K562 (cell line): Measurements from ENCODE around the gene PPP4R4.
"Not testable (repeated sequence)": the region's sequence is repeated elsewhere in the genome, so short reads cannot be mapped to it uniquely, and the experiment has no call there.

Source experiments
- CBX3 ChIP-seq, 2 experiments: IDR thresholded peaks; 1 replicate in 1 of 2; 2 replicates in 1 of 2; pipeline ENCODE4 v1.6.1; 2012; ENCODE audit warnings: inconsistent platforms in 2 of 2, low read length in 2 of 2, borderline replicate concordance in 1 of 2, control low read depth in 1 of 2
- CEBPB ChIP-seq: fragments of 450-650 bp; IDR thresholded peaks from 2 replicates; pipeline ENCODE4 v1.6.1; 2016; ENCODE audit warnings: missing genetic modification characterization, missing compliant biosample characterization
- CTCF ChIP-seq, 3 experiments: IDR thresholded peaks in 2 of 3; conservative IDR thresholded peaks in 1 of 3; 2 replicates each; pipeline ENCODE4 v1.5.1; 2011 to 2012; ENCODE audit warnings: low read length in 3 of 3, mild to moderate bottlenecking in 3 of 3, control low read depth in 2 of 3, improper control_type of control experiment in 1 of 3, inconsistent platforms in 1 of 3, low read depth in 1 of 3, mixed read lengths in 1 of 3, moderate library complexity in 1 of 3; ENCODE audit not compliant: insufficient read depth in 2 of 3
- EZH2 ChIP-seq: IDR thresholded peaks from 2 replicates; pipeline ENCODE4 v1.6.1; 2012; ENCODE audit warnings: low read depth, mild to moderate bottlenecking, inconsistent platforms, low read length, borderline replicate concordance
- FOS ChIP-seq: IDR thresholded peaks from 3 replicates; pipeline ENCODE4 v1.6.1; 2011; ENCODE audit not compliant: insufficient read length; ENCODE audit errors: extremely low read depth
- HDAC1 ChIP-seq, 2 experiments: fragments of 450-650 bp; IDR thresholded peaks; 2 replicates each; pipeline ENCODE4 v1.6.1; 2016 to 2017; ENCODE audit warnings: inconsistent platforms in 1 of 2, mild to moderate bottlenecking in 1 of 2, moderate library complexity in 1 of 2
- HDAC2 ChIP-seq: fragments of 450-650 bp; IDR thresholded peaks from 2 replicates; pipeline ENCODE4 v1.6.1; 2016; ENCODE audit warnings: mild to moderate bottlenecking
- MCM3 ChIP-seq: fragments of 450-650 bp; IDR thresholded peaks from 2 replicates; pipeline ENCODE4 v1.6.1; 2016
- MYNN ChIP-seq, 2 experiments: sonication (generic); formaldehyde crosslinking in 1 of 2; IDR thresholded peaks; 2 replicates each; pipeline versions ENCODE4 v1.5.0 to v1.6.1; 2016 to 2020; ENCODE audit warnings: antibody characterized with exemption in 1 of 2, missing genetic modification reagents in 1 of 2
- PML ChIP-seq: IDR thresholded peaks from 2 replicates; pipeline ENCODE4 v1.6.1; 2012; ENCODE audit warnings: low read length, inconsistent platforms
- POLR2AphosphoS5 ChIP-seq: IDR thresholded peaks from 2 replicates; pipeline ENCODE4 v1.6.1; 2011; ENCODE audit warnings: mild to moderate bottlenecking, low read depth, low read length, moderate library complexity; ENCODE audit not compliant: control insufficient read depth, insufficient read depth
- YY1 ChIP-seq, 3 experiments: IDR thresholded peaks; 2 replicates each; pipeline ENCODE4 v1.6.1; 2011; ENCODE audit warnings: low read length in 2 of 3, mild to moderate bottlenecking in 2 of 3, moderate library complexity in 2 of 3, borderline replicate concordance in 1 of 3, control low read depth in 1 of 3, low read depth in 1 of 3; ENCODE audit not compliant: insufficient read depth in 3 of 3, insufficient replicate concordance in 2 of 3, control insufficient read depth in 1 of 3, insufficient read length in 1 of 3; ENCODE audit errors: extremely low read depth in 1 of 3
- ZBTB2 ChIP-seq: fragments of 450-650 bp; IDR thresholded peaks from 2 replicates; pipeline ENCODE4 v1.6.1; 2016; ENCODE audit warnings: antibody characterized with exemption

GRCh38 chr14:94276898-94277561, 102.9 kb downstream of the PPP4R4 start:
- not testable (repeated sequence) for TF ChIP-seq POLR2AphosphoS5; YY1 (IDR thresholded peaks at IDR 0.05; ENCODE audit: borderline replicate concordance in 1 of 3, control insufficient read depth in 1 of 3, extremely low read depth in 1 of 3, insufficient read depth in 3 of 3, insufficient read length in 1 of 3, insufficient replicate concordance in 2 of 3, low read depth in 1 of 3, low read length in 2 of 3); HDAC2; CTCF (IDR thresholded peaks at IDR 0.05 in 2 of 3, conservative IDR thresholded peaks at IDR 0.05 in 1 of 3; ENCODE audit: insufficient read depth in 2 of 3, low read depth in 1 of 3, low read length in 3 of 3); EZH2; CBX3 (IDR thresholded peaks at IDR 0.05; ENCODE audit: borderline replicate concordance in 1 of 2, low read length in 2 of 2); PML; ZBTB2; FOS; MYNN (IDR thresholded peaks at IDR 0.05); MYNN (CRISPR knock-in tag; IDR thresholded peaks at IDR 0.05); HDAC1 (IDR thresholded peaks at IDR 0.05); MCM3; CEBPB (tag)
